ENCODE measurements around the gene EDN2. TPM values are rescaled to one million over a fixed set of nuclear protein-coding genes. Genes with fewer than 3 reads are reported as not detected.

The EDN2 gene
- total and polyA plus RNA-seq, 2 of the 8 experiments (the other 6 are each of a cell fraction or from before 2014, with no cell fraction given) = 0.32 to 0.39 TPM

DNA sequence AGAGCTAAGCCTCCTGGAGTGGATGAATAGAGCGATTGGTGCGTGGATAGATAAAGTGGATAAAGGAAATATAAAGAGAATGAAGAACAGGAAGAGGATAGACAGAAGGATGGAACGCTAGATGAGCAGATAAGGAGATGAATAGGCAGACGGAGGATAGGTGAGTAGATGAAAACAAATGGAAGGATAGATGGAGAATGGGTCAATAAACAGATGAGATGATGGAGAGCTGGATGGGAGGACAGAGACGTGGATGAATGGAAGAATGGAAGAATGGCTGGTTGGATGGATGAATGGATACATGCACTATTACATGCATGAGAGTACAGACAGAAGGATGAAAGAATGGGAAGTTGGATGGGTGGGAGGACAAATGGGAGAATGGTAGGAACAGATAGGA lies 35.2 kb upstream of the EDN2 start (continued):
- TF ChIP-seq EZH2 (IDR thresholded peaks at IDR 0.05; ENCODE audit: low read depth, low read length, severe bottlenecking) = no peak
